ENCODE results near the gene SLC25A21. TPM values are rescaled to one million over a fixed set of nuclear protein-coding genes. Genes with fewer than 3 reads are reported as not detected.
A peak's percentile ranks its signal among the peaks of the same experiment; 100 is the strongest.

Gene SLC25A21
- total and polyA plus RNA-seq, 2 of the 13 experiments (the other 11 are each of a cell fraction or from before 2014, with no cell fraction given) = 1.9 to 2.9 TPM

- TF ChIP-seq U2AF2 (IDR thresholded peaks at IDR 0.05; ENCODE audit: low read depth, low read length) (0 out of 2 replicates have a peak, but pooled peaks have one; percentile 46), POLR2G (IDR thresholded peaks at IDR 0.05; ENCODE audit: low read depth, low read length) (peak; percentile 96), PREB (CRISPR knock-in tag; IDR thresholded peaks at IDR 0.05) (peak; percentile 28; the same call in 1 of the 2 replicates), HOXA9 (CRISPR knock-in tag; IDR thresholded peaks at IDR 0.05; ENCODE audit: borderline replicate concordance) (peak; percentile 92; the same call in 1 of the 2 replicates), E2F5 (CRISPR knock-in tag; conservative IDR thresholded peaks at IDR 0.05) (peak; percentile 83; the same call in 1 of the 2 replicates), KIAA2018 (CRISPR knock-in tag; IDR thresholded peaks at IDR 0.05; ENCODE audit: borderline replicate concordance) (no peak), ZNF614 (CRISPR knock-in tag; IDR thresholded peaks at IDR 0.05; ENCODE audit: borderline replicate concordance) (0 out of 2 replicates have a peak, but pooled peaks have one; percentile 75), TERF1 (CRISPR knock-in tag; IDR thresholded peaks at IDR 0.05) (no peak), SMYD3 (CRISPR knock-in tag; IDR thresholded peaks at IDR 0.05) (0 out of 2 replicates have a peak, but pooled peaks have one; percentile 38), SNRNP70 (IDR thresholded peaks at IDR 0.05; ENCODE audit: low read depth, low read length) (no peak), SNAPC2 (CRISPR knock-in tag; IDR thresholded peaks at IDR 0.05) (no peak; the same call in 1 of the 2 replicates)
Measured at GRCh38 chr14:37197421-37198272, 25.2 kb upstream of the SLC25A21 start, which contains the start of gene MIPOL1 (continued).
